ENCODE measurements around the gene SLC41A3.

SLC41A3 gene

DNA sequence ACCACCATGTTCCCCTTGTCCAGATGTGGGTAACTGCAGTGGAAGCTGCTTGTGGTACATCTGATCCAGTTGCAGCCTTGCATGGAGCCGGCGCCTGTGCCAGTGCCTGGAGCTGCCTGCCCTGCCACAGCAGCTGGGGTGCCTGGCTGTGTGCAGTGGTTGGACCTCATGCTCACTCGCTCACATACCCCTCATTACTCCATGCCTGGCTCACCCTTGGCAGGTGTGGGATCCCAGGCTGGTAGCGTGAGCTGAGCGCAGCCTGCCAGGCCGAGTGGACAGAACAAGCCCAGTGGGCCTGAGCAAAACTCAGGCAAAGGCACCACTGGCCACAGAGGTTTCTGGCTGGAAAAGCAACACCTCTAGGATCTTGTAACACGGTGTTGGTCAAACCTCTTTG lies 79.2 kb downstream of the SLC41A3 start:
- Histone ChIP-seq H3K9me3 (ENCODE audit: control insufficient read depth, insufficient read depth, low read depth, low read length) (no peaks in the 10 kb centered on the region), H3K27ac (ENCODE audit: extremely low read depth, low read depth, low read length) (no peak overlapping the region), H3K4me3 (ENCODE audit: low read depth, low read length) (no peak overlapping the region), H3K4me1 (ENCODE audit: control insufficient read depth, insufficient read depth, low read length) (no peaks in the 10 kb centered on the region), H3K36me3 (ENCODE audit: control insufficient read depth in 2 of 2, insufficient read depth in 1 of 2, low read length in 2 of 2) (peaks cover 0 to 35% of the 10 kb centered on the region in 2 experiments; a peak in 1 of 3 replicates)
- no peak for TF ChIP-seq WT1 (tag by site-specific recombination; IDR thresholded peaks at IDR 0.05)
- no peak for TF ChIP-seq EGR2 (tag by site-specific recombination; IDR thresholded peaks at IDR 0.05; ENCODE audit: low read depth)
- TF ChIP-seq, protein P1, sequence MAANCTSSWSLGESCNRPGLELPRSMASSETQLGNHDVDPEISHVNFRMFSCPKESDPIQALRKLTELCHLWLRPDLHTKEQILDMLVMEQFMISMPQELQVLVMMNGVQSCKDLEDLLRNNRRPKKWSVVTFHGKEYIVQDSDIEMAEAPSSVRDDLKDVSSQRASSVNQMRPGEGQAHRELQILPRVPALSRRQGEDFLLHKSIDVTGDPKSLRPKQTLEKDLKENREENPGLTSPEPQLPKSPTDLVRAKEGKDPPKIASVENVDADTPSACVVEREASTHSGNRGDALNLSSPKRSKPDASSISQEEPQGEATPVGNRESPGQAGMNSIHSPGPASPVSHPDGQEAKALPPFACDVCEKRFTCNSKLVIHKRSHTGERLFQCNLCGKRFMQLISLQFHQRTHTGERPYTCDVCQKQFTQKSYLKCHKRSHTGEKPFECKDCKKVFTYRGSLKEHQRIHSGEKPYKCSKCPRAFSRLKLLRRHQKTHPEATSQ (tag by site-specific recombination; IDR thresholded peaks at IDR 0.05), result no peak
- TF ChIP-seq ZNF664 (tag by site-specific recombination; IDR thresholded peaks at IDR 0.05), result no peak
- TF ChIP-seq, protein P2, sequence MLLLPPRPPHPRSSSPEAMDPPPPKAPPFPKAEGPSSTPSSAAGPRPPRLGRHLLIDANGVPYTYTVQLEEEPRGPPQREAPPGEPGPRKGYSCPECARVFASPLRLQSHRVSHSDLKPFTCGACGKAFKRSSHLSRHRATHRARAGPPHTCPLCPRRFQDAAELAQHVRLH (tag by site-specific recombination; IDR thresholded peaks at IDR 0.05), result no peak
- no peak for TF ChIP-seq ZNF354C (tag by site-specific recombination; IDR thresholded peaks at IDR 0.05; ENCODE audit: borderline replicate concordance, low read depth)
- no peak for TF ChIP-seq ZNF555 (tag by site-specific recombination; conservative IDR thresholded peaks at IDR 0.05)
- TF ChIP-seq ZNF140 (tag by site-specific recombination; IDR thresholded peaks at IDR 0.05), result no peak
- ChIA-PET CTCF (no interaction called here), POLR2A (no interaction called here)

DNA sequence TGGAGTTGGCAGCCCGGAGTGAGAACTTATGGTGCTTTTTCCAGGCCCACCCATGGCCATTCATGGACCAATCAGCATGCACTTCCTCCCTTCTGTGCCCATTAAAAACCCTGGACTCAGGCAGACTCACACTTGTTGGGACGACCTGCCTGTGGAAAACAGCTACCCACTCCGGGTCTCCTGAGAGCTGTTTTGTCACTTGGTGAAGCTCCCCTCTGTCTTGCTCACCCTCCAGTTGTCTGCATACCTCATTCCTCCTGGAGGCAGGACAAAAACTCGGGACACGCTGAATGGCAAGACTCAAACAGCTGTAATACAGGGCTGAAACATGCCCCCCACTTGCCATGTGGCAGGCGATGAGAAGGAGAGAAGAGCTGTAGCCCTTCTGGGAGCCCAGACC lies 79.7 kb downstream of the SLC41A3 start:
- H3K4me3 ChIP-seq (ENCODE audit: low read depth, low read length), result no peak overlapping the region
- ChIA-PET CTCF (no interaction called here), POLR2A (no interaction called here)
- H3K4me1 ChIP-seq (ENCODE audit: control insufficient read depth, insufficient read depth, low read length), result no peaks in the 10 kb centered on the region
- no peak for TF ChIP-seq MEIS1 (CRISPR knock-in tag; IDR thresholded peaks at IDR 0.05; ENCODE audit: borderline replicate concordance)
- no peak for TF ChIP-seq ZNF560 (tag by site-specific recombination; IDR thresholded peaks at IDR 0.05; ENCODE audit: borderline replicate concordance)
- TF ChIP-seq ZNF707 (tag by site-specific recombination; IDR thresholded peaks at IDR 0.05), result no peak
- no peak for TF ChIP-seq ZNF48 (tag by site-specific recombination; IDR thresholded peaks at IDR 0.05)
- no peak for TF ChIP-seq ZNF335 (tag by site-specific recombination; conservative IDR thresholded peaks at IDR 0.05)
- no peak for TF ChIP-seq YY1 (tag by site-specific recombination; IDR thresholded peaks at IDR 0.05)
- TF ChIP-seq IKZF3 (tag by site-specific recombination; IDR thresholded peaks at IDR 0.05), result no peak
- no peak for TF ChIP-seq KLF9 (tag by site-specific recombination; IDR thresholded peaks at IDR 0.05; ENCODE audit: low read depth)
- no peak for TF ChIP-seq ZNF10 (tag by site-specific recombination; IDR thresholded peaks at IDR 0.05)
- TF ChIP-seq OVOL3 (tag by site-specific recombination; IDR thresholded peaks at IDR 0.05), result no peak
- no peak for TF ChIP-seq ZBTB8A (tag by site-specific recombination; IDR thresholded peaks at IDR 0.05)
- no peak for TF ChIP-seq ZNF664 (tag by site-specific recombination; IDR thresholded peaks at IDR 0.05)
- TF ChIP-seq ZNF155 (tag by site-specific recombination; IDR thresholded peaks at IDR 0.05), result no peak
- TF ChIP-seq ZNF660 (tag by site-specific recombination; IDR thresholded peaks at IDR 0.05), result no peak
- H3K36me3 ChIP-seq (ENCODE audit: control insufficient read depth in 2 of 2, insufficient read depth in 1 of 2, low read length in 2 of 2), result peaks cover 0 to 35% of the 10 kb centered on the region in 2 experiments; a peak in 1 of 3 replicates
- no peak overlapping the region for H3K27ac ChIP-seq (ENCODE audit: extremely low read depth, low read depth, low read length)
- no peaks in the 10 kb centered on the region for H3K9me3 ChIP-seq (ENCODE audit: control insufficient read depth, insufficient read depth, low read depth, low read length)

DNA sequence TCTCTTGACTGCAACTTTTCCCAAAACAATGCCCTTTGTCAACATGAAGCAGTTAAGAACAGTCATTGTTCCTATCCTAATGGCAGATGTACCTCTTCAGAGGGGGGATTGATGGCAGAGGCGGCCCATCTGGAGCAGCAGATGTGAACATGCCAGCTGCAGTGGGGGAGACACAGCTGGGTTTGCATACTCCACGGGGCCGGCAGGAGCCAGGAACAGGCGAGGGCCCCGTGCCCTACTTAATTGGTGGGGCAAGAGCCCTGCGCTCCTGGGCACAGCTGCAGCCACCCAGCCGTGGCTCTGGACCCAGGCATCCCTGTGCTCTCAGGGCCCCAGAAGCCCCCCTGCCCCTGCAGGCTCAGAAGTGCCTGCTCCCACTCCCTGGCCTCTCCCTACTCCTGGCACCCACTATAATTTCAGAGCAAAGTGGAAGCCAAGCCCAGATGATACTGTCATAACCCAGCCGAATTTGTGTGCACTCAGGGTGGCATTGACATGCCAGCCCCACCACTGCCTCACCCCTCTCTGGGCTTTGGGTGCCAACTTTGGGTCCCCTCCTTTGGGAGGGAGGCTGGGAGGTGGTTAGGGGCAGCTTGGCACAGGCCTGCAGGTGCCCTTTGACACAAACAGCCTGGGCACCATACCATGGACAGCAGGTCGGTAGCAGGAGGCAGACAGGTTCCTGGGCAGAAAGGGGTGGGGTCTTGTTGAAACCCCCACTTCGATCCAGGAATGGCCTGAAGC lies 80.3 kb downstream of the SLC41A3 start:
- ChIA-PET POLR2A (no interaction called here), CTCF (interaction anchor here (1.3 kb wide), 1 partner anchor 74 kb away, joined by 3 read pairs; no protein-coding TSS in a partner anchor)
- TF ChIP-seq ZBTB17 (tag by site-specific recombination; IDR thresholded peaks at IDR 0.05), result no peak
- no peak for TF ChIP-seq KLF7 (tag by site-specific recombination; IDR thresholded peaks at IDR 0.05; ENCODE audit: borderline replicate concordance)
- no peak for TF ChIP-seq ZNF660 (tag by site-specific recombination; IDR thresholded peaks at IDR 0.05)
- no peak for TF ChIP-seq ZNF626 (tag by site-specific recombination; IDR thresholded peaks at IDR 0.05)
- no peak for TF ChIP-seq ZNF654 (tag by site-specific recombination; IDR thresholded peaks at IDR 0.05; ENCODE audit: low read depth)
- no peak for TF ChIP-seq ZNF239 (tag by site-specific recombination; IDR thresholded peaks at IDR 0.05)
- TF ChIP-seq ZNF416 (tag by site-specific recombination; IDR thresholded peaks at IDR 0.05), result no peak
- no peak for TF ChIP-seq ZNF335 (tag by site-specific recombination; conservative IDR thresholded peaks at IDR 0.05)
- no peak for TF ChIP-seq GLIS2 (tag by site-specific recombination; IDR thresholded peaks at IDR 0.05)
- TF ChIP-seq, protein P3, sequence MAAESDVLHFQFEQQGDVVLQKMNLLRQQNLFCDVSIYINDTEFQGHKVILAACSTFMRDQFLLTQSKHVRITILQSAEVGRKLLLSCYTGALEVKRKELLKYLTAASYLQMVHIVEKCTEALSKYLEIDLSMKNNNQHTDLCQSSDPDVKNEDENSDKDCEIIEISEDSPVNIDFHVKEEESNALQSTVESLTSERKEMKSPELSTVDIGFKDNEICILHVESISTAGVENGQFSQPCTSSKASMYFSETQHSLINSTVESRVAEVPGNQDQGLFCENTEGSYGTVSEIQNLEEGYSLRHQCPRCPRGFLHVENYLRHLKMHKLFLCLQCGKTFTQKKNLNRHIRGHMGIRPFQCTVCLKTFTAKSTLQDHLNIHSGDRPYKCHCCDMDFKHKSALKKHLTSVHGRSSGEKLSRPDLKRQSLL (tag by site-specific recombination; IDR thresholded peaks at IDR 0.05), result no peak
- no peak overlapping the region for H3K4me3 ChIP-seq (ENCODE audit: low read depth, low read length)
- H3K9me3 ChIP-seq (ENCODE audit: control insufficient read depth, insufficient read depth, low read depth, low read length), result no peaks in the 10 kb centered on the region
- H3K27ac ChIP-seq (ENCODE audit: extremely low read depth, low read depth, low read length), result no peak overlapping the region
- peaks cover 0 to 32% of the 10 kb centered on the region in 2 experiments; a peak in 1 of 3 replicates for H3K36me3 ChIP-seq (ENCODE audit: control insufficient read depth in 2 of 2, insufficient read depth in 1 of 2, low read length in 2 of 2)
- H3K4me1 ChIP-seq (ENCODE audit: control insufficient read depth, insufficient read depth, low read length), result no peaks in the 10 kb centered on the region

All from HEK293 (cell line).